IPS-18c (cell line): Measurements from ENCODE around the gene SMIM7.
A peak's percentile ranks its signal among the peaks of the same experiment; 100 is the strongest.
"Not testable (repeated sequence)": the region's sequence is repeated elsewhere in the genome, so short reads cannot be mapped to it uniquely, and the experiment has no call there.

Experiments
- H3K4me3 ChIP-seq: 2 replicates; pipeline ENCODE4 v1.7.0; 2013; ENCODE audit warnings: low read depth, mild to moderate bottlenecking, low read length, moderate library complexity; ENCODE audit not compliant: insufficient read depth
- H3K9me3 ChIP-seq: one replicate; pipeline ENCODE4 v1.6.1; 2013; ENCODE audit warnings: mild to moderate bottlenecking, low read length, moderate library complexity; ENCODE audit not compliant: control insufficient read depth, insufficient read depth

Gene SMIM7

DNA sequence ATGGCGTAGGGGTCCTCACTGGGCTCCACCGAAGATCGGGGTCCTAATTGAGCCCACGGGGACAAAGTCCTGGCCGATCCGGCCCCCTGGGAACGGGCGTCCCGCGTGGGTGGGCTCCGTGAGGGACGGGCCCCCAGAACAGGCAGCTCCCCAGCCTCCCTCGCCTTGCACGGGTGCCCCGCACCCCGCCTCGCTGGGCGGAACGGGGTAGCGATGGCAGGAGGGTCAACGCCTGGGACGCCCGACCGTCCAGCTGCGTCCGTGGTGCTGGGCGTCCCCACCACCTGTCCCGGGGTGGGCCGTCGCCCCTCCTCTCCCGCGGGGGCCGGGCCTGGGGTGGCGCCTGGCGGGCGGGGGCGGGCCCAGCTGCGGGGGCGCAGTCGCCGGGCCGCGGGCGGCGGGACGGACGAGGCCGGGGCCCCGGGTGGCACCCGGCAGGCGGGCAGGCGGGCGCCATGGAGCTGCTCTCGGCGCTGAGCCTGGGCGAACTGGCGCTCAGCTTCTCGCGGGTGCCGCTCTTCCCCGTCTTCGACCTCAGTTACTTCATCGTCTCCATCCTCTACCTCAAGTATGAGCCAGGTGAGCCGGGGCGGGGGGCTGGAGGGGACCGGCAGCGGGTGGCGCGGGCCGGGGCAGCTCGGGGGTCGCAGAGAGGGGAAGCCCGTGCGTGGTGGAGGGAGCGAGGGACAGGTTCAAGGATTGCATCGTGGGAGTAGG, 977 bp upstream of the SMIM7 start, which contains the start of gene TMEM38A:
Gene TMEM38A (plus strand): TSS at position 377 of the 717 bp plus-strand sequence. CDS start 79 bp downstream, at position 456.
- peak within 1 kb of the TSS; percentile 99 for H3K4me3 ChIP-seq
- no peaks in the 10 kb centered on the region for H3K9me3 ChIP-seq

DNA sequence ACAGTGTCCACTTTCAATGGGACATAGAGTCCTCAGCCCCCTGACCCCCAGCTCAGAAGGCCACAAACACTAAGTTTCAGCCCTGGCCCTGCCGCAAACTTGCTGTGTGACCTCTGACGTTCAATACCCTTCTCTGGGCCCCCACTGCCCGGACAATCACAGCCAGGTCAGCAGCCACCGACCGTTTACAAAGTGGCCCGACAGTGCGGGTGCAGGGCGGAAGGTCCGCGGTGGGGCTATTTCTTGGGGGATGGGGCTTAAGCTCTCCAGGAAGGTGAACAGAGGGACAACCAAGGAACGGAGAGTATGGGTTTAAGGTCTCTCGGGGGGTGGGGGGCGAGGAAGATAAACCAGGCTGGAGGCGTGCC, 496 bp downstream of the SMIM7 start:
- Histone ChIP-seq H3K9me3 (no peaks in the 10 kb centered on the region), H3K4me3 (peak overlapping the region; percentile 99)

DNA sequence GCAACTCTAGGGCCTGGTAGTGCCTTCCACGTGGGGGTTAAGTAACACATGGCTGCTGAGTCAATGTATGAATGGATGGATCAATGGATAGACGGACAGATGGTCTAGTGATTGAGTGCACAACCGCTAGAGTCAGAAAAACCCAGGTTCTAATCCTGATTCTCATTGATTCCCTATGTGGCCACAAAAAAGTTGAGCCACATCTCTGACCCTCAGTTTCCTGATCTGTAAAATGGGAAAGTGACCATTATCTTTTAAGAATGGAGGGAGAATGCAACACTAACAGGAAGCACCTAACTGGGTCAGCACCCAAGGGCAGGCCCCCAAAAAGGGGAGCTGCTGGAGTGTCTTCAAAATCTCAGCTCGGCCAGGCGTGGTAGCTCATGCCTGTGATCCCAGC, 2.6 kb downstream of the SMIM7 start:
- no peak overlapping the region for H3K4me3 ChIP-seq
- no peaks in the 10 kb centered on the region for H3K9me3 ChIP-seq

DNA sequence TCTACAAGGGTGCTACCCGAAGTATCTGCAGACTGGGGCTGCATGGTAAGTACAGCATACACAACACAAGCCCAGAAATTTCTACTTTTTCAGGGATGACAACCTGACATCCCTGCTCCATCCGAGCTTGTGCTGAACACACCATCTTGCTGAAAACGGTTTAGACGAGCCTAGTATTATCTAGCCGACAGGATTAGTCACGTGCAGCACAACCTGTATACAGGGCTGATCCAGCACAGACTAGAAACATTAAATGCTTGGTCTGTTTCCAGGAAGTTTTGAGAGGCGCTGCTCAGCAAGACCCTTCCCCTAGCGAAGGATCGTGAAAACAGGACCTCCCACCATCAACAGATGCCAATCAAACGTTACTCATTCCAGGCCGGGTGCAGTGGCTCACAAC, 4.2 kb downstream of the SMIM7 start:
- H3K4me3 ChIP-seq = no peak overlapping the region
- H3K9me3 ChIP-seq = no peaks in the 10 kb centered on the region

DNA sequence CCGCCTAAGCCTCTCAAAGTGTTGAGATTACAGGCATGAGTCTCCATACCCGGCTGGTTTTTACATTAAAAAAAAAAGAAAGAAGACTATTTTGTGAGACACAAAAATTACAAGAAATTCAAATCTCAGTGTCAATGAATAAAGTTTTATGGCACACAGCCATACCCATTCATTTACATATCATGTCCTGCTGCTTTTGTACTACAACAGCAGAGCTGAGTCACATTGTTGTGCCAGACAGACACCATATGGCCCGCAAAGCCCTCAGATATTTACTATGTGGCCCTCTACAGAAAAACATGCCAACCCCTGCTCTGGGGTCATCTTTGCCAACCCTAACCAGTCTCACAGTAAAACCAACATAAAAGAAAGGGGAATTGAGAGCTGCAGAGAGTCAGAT, 5.3 kb downstream of the SMIM7 start:
- no peak overlapping the region for H3K4me3 ChIP-seq
- no peaks in the 10 kb centered on the region for H3K9me3 ChIP-seq

DNA sequence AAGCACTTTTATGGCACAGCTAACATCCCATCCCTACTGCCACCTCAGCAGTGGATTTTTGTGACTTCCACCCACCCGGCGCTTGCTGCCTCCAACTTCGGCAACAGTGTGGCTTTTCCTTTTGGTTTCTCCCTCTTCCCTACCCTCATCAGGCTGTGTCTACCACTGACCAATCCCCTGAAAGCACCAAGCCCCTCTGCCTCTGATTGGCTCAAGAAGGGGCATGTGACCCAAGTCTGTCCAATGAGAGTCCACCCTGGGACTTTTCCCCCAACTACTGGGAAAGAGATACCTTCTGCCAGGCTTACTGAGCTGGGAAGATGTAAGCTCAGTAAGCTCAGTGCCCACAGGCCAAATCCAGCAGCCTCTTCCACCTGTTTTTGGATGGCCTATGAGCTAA, 5.8 kb downstream of the SMIM7 start:
- H3K9me3 ChIP-seq = no peaks in the 10 kb centered on the region
- H3K4me3 ChIP-seq = no peak overlapping the region

DNA sequence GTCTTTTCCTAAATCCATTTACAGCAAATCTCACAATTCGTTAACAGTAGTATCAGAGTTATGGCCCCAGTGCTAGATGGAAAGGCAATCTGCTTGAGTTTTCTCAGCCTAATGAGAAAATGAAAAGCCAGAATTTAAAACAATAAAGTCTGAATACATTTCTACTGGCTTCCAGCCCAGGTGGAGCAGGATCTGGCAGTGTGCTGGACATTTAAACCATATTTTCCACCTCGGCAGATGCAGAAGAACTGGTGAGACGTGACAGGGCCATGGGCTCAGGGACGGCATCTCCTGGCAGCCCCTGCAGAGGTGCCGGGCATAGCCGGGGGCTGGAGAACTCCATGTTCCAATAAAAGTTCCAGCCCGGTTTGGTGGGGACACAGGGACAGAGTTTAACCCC, 7.1 kb downstream of the SMIM7 start:
- Histone ChIP-seq H3K9me3 (no peaks in the 10 kb centered on the region), H3K4me3 (no peak overlapping the region)

DNA sequence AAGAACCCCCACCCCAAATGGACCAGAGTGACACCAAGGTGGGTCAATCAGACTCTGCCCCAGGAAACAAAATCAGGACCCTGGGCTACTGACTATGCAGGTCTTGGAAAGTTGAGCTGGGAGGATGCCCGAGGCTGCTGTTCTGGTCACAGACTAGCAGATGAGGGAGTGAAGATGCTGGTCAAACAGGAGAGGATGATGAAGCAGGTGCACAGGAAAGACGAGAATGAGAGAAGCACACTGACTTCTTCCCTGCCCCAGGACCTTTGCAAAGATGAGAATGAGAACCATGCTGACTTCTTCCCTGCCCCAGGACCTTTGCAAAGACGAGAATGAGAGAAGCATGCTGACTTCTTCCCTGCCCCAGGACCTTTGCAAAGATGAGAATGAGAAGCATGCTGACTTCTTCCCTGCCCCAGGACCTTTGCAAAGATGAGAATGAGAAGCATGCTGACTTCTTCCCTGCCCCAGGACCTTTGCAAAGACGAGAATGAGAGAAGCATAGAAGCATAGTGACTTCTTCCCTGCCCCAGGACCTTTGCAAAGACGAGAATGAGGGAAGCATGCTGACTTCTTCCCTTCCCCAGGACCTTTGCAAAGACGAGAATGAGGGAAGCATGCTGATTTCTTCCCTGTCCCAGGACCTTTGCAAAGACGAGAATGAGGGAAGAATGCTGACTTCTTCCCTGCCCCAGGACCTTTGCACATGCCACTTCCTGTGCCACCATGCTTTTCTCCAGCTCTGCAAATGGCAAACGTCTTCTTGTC, 8.3 kb downstream of the SMIM7 start:
- H3K4me3 ChIP-seq, H3K9me3 ChIP-seq: not testable (repeated sequence)

DNA sequence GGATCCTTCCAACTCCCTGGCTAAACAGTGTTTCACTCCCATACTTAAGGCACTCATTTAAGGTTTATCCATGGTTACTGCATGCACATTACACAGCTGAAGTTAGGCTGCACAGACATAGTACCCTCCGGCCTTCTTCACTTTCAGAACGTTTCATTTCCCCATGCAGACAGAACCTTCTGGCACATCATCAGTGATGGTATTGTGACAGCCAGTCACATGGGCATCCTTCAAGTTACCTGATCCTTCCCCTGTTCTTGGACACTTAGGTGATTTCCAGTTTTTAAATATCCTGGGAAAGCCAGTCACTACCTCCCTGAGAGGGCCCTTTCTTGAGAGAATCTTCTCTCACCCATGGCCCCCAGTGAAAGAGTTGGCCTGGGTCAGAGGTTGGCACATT, 9.1 kb downstream of the SMIM7 start:
- H3K9me3 ChIP-seq = no peaks in the 10 kb centered on the region
- H3K4me3 ChIP-seq = no peak overlapping the region

DNA sequence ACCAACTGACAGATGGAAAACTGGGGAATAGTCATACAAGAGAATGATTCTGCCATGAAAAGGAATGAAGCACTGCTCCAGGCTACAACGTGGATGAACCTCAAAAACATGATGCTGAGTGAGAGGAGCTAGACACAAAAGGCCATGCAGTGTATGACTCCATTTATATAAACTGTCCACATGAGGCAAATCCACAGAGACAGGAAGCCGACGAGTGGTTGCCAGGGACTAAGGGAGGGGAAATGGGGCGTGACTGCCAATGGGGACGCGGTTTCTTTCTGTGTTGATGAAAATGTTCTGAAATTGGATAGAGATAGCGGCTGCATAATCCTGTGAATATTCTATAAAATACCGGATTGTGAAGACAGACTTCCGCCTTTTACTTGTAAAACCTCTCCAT, 10.2 kb downstream of the SMIM7 start:
- Histone ChIP-seq H3K4me3 (no peak overlapping the region), H3K9me3 (no peaks in the 10 kb centered on the region)

DNA sequence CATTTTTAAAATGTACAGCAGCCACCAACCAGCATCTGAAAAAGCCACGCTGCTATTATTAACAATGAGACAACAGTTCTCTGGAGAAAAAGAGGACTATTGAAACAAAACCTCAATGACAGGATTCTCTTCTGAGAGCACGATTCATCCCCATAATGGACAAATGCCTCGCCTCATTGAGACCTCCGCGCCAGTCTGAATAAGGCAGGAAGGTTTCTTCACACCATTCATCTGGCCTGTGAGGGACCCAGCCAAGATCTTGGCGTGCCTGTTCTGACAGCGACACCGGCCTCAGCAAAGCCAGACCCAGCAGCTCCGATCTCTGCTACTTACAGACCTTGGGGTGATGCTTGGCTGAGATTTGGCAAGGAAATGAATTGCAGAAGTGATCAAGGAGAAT, 14.8 kb downstream of the SMIM7 start:
- Histone ChIP-seq H3K9me3 (no peaks in the 10 kb centered on the region), H3K4me3 (no peak overlapping the region)

DNA sequence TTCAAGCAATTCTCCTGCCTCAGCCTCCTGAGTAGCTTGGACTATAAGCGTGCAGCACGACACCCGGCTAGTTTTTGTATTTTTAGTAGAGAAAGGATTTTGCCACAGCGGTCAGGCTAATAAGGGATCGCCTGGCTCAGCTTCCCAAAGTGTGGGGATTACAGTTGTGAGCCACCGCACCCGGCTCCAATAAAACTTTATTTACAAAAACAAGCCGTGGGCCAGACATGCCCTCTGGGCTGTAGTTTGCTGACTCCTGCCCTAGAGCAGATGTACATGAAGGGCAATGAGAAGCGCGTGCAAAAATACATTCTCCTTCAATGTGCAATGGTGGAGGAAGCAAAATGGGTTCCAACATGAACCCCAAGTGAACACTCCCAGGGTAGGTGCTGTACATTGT, 18.2 kb downstream of the SMIM7 start:
- Histone ChIP-seq H3K9me3 (no peaks in the 10 kb centered on the region), H3K4me3 (no peak overlapping the region)

DNA sequence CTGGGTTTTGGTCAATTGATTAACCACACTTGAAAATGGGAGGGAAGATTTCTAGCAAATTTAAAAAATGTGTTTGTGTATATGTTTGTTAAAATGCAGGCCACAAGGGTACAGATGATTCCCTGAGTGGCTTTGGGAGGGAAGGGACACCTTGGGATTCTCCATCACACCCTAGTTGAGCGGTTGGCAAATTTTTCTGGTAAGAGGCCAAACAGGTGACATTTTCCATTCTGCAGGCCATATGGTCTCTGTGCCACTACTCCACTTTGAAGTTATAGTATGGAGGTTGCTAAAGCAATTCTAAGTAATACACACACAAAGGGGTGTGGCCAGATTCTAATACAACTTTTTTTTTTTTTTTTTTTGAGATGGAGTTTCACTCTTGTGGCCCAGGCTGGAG, 19.0 kb downstream of the SMIM7 start:
- H3K4me3 ChIP-seq = no peak overlapping the region

DNA sequence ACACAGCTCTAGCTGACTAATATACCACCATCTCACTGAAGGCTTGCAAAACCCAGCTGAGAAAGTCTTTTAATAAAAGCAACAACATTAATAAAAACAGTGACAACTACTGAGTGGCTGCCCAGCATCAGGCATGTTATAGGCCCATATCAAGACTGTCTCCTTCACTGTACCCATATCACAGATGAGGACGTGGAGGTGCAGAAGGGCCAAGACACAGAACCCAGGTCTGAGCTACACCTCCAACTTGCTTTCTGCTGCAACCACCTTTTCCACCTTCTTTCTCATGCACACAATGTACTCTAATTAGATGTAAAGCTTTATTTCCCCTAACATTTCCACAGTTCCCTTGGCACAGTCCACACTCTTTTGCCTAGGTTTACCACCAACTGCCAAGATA, 21.3 kb downstream of the SMIM7 start:
- no peaks in the 10 kb centered on the region for H3K9me3 ChIP-seq
- H3K4me3 ChIP-seq = no peak overlapping the region

More for the DNA sequence above, 19.0 kb downstream of the SMIM7 start:
- H3K9me3 ChIP-seq = no peaks in the 10 kb centered on the region

DNA sequence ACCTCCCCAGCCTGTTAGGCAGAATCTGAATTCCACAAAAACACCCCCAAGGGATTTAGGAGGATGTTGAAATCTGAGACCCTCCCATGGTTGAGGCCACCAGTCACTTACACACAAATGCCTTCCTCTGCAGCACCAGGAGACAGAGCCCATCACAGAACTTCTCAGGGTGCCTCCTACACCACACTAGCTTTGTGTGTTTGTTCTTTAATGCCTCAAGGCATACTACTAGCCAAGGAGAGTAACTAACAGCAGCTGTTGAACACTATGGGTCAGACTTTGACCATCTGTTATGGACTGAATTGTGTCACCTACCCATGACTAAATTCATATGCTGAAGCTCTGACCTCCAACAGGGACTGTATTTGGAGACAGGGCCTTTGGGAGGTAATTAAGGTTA, 22.4 kb downstream of the SMIM7 start:
- H3K4me3 ChIP-seq = no peak overlapping the region
- no peaks in the 10 kb centered on the region for H3K9me3 ChIP-seq

DNA sequence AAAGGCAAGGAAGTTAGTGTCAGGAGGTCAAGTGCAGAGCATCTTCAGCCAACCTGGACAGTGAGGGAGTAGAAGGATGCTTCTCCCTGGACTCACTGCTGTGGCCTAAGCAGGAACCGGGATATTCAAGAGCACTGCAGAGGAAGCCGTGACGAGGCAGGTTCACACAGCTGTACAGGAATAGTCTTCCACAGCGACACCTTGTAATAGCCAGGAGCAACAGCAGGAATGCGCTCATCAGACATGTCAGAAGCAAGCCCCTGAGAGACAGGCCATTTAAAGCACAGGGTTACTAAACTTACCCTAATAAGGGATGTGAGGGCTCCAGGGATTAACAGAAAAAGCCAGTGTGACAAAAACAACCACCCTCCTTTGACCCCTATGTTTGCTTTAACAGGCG, 28.5 kb downstream of the SMIM7 start:
- Histone ChIP-seq H3K4me3 (no peak overlapping the region), H3K9me3 (no peaks in the 10 kb centered on the region)

DNA sequence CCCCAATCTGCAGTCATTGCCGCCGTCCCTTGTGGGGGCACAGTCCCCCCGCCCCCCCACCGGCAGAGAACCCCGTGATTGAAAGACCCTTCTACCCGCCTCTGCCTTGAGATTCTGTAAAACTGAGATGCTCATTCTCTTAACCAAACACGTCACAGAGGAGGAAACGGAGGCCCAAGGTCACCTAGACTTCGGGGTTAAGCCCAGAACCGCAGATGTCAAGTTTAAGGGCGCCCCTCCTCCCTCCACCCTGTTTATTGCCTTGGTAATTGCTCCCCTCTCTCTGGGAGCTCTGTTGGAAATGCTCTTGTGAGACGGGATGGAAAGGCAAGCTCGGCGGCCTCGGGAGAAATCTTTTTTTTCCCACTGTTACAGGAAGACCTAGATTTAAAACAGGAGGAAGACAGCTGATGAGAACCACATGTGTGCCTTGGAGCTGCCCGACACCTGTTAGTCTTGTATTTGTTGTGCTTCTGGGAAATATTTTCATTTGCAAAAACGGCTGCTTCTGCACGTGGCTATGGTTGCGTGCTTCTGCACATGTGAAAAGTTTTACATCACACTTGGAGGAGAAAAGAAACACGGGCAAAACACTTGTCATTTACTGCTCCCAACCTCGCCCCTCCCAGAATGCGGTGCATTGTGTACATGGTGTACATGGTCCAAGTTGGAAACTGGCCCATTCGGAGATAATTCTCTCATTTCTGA, 30.8 kb downstream of the SMIM7 start:
- Histone ChIP-seq H3K4me3 (peak overlapping the region; percentile 89), H3K9me3 (no peaks in the 10 kb centered on the region)
